ENCODE measurements around the gene PHLPP1.

PHLPP1 gene

GRCh38 chr18:63005306-63005705, 290.0 kb downstream of the PHLPP1 start:
- no peak for TF ChIP-seq HOXD13 (CRISPR knock-in tag; IDR thresholded peaks at IDR 0.05; ENCODE audit: borderline replicate concordance)
- no peak for TF ChIP-seq ZNF654 (tag by site-specific recombination; IDR thresholded peaks at IDR 0.05; ENCODE audit: low read depth)
- TF ChIP-seq CTCF (tag by site-specific recombination; IDR thresholded peaks at IDR 0.05): no peak
- no peak for TF ChIP-seq ZNF426 (tag by site-specific recombination; IDR thresholded peaks at IDR 0.05)
- no peak for TF ChIP-seq SALL2 (tag by site-specific recombination; IDR thresholded peaks at IDR 0.05; ENCODE audit: borderline replicate concordance)
- TF ChIP-seq ZNF148 (tag by site-specific recombination; IDR thresholded peaks at IDR 0.05; ENCODE audit: borderline replicate concordance): no peak
- TF ChIP-seq ZNF24 (tag by site-specific recombination; IDR thresholded peaks at IDR 0.05): no peak
- no peak for TF ChIP-seq ZBTB48 (tag by site-specific recombination; IDR thresholded peaks at IDR 0.05)
- TF ChIP-seq ZNF670 (tag by site-specific recombination; IDR thresholded peaks at IDR 0.05; ENCODE audit: low read depth): no peak
- TF ChIP-seq ZNF292 (tag by site-specific recombination; IDR thresholded peaks at IDR 0.05; ENCODE audit: borderline replicate concordance, low read depth): no peak
- TF ChIP-seq HOXC10 (CRISPR knock-in tag; IDR thresholded peaks at IDR 0.05): no peak
- TF ChIP-seq ZNF658 (tag by site-specific recombination; IDR thresholded peaks at IDR 0.05): no peak
- no peak for TF ChIP-seq KLF8 (tag by site-specific recombination; IDR thresholded peaks at IDR 0.05)
- TF ChIP-seq ZFHX2 (tag by site-specific recombination; conservative IDR thresholded peaks at IDR 0.05): no peak
- Histone ChIP-seq H3K27ac (ENCODE audit: extremely low read depth, low read depth, low read length) (no peak overlapping the region), H3K4me3 (ENCODE audit: low read depth, low read length) (no peak overlapping the region), H3K9me3 (ENCODE audit: control insufficient read depth, insufficient read depth, low read depth, low read length) (no peaks in the 10 kb centered on the region), H3K36me3 (ENCODE audit: control insufficient read depth in 2 of 2, insufficient read depth in 1 of 2, low read length in 2 of 2) (no peaks in the 10 kb centered on the region), H3K4me1 (ENCODE audit: control insufficient read depth, insufficient read depth, low read length) (no peaks in the 10 kb centered on the region)
- CTCF ChIA-PET: interaction anchor here (0.7 to 1.3 kb wide), 3 partner anchors 16 to 433 kb away, joined by 3 to 4 read pairs (median 3); no protein-coding TSS in a partner anchor
- POLR2A ChIA-PET: no interaction called here

GRCh38 chr18:63007231-63007630, 291.9 kb downstream of the PHLPP1 start:
- ChIA-PET POLR2A (no interaction called here), CTCF (interaction anchor here (0.6 to 1.0 kb wide), 4 partner anchors 10 to 673 kb away, joined by 3 to 7 read pairs (median 4); no protein-coding TSS in a partner anchor)
- H3K27ac ChIP-seq (ENCODE audit: extremely low read depth, low read depth, low read length): no peak overlapping the region
- no peaks in the 10 kb centered on the region for H3K4me1 ChIP-seq (ENCODE audit: control insufficient read depth, insufficient read depth, low read length)
- TF ChIP-seq ZNF560 (tag by site-specific recombination; IDR thresholded peaks at IDR 0.05; ENCODE audit: borderline replicate concordance): no peak
- no peak for TF ChIP-seq ZNF645 (tag by site-specific recombination; IDR thresholded peaks at IDR 0.05)
- TF ChIP-seq ZNF518A (tag by site-specific recombination; conservative IDR thresholded peaks at IDR 0.05; ENCODE audit: low read depth): no peak
- no peak for TF ChIP-seq ZNF138 (tag by site-specific recombination; IDR thresholded peaks at IDR 0.05; ENCODE audit: borderline replicate concordance)
- H3K9me3 ChIP-seq (ENCODE audit: control insufficient read depth, insufficient read depth, low read depth, low read length): no peaks in the 10 kb centered on the region
- no peak overlapping the region for H3K4me3 ChIP-seq (ENCODE audit: low read depth, low read length)
- no peaks in the 10 kb centered on the region for H3K36me3 ChIP-seq (ENCODE audit: control insufficient read depth in 2 of 2, insufficient read depth in 1 of 2, low read length in 2 of 2)
